ENCODE results near the gene FLRT2.

- TF ChIP-seq EZH2 (IDR thresholded peaks at IDR 0.05; ENCODE audit: low read depth) (no peak), CTCF (conservative IDR thresholded peaks at IDR 0.05) (no peak)
Measured at GRCh38 chr14:85653029-85653428, 123.1 kb downstream of the FLRT2 start.
